Keratinocyte (primary cell): ENCODE measurements around the gene ADIG. TPM values are rescaled to one million over a fixed set of nuclear protein-coding genes. Genes with fewer than 3 reads are reported as not detected.

Experiments
- DNase-seq: peaks from one replicate; pipeline ENCODE4 v3.0.0-alpha.2; 2011; ENCODE audit warnings: low read depth, missing footprints, low spot score
- FAIRE-seq: peaks from 2 replicates; lab custom pipeline; 2011; peaks lifted over from hg19 to GRCh38; lab: Jason Lieb, UNC
- H2AFZ ChIP-seq: 2 replicates; pipeline ENCODE4 v1.6.0; 2012; ENCODE audit warnings: low read length, control low read depth, inconsistent platforms; ENCODE audit not compliant: control insufficient read depth
- H3K27ac ChIP-seq: 2 replicates; pipeline ENCODE4 v1.5.1; 2011; ENCODE audit warnings: low read length; ENCODE audit not compliant: control insufficient read depth, insufficient read depth
- H3K27me3 ChIP-seq: 3 replicates; pipeline ENCODE4 v1.6.0; 2011; ENCODE audit warnings: low read length; ENCODE audit not compliant: control insufficient read depth, insufficient read depth; ENCODE audit errors: extremely low read depth
- H3K36me3 ChIP-seq, 2 experiments: 2 replicates in 1 of 2; 3 replicates in 1 of 2; pipeline ENCODE4 v1.5.1; 2011; ENCODE audit warnings: low read length in 2 of 2, mild to moderate bottlenecking in 1 of 2; ENCODE audit not compliant: control insufficient read depth in 2 of 2, insufficient read depth in 2 of 2; ENCODE audit errors: extremely low read depth in 1 of 2
- H3K4me1 ChIP-seq: 3 replicates; pipeline ENCODE4 v1.5.1; 2011; ENCODE audit warnings: low read length; ENCODE audit not compliant: control insufficient read depth, insufficient read depth; ENCODE audit errors: extremely low read depth
- H3K4me2 ChIP-seq: 3 replicates; pipeline ENCODE4 v1.6.0; 2011; ENCODE audit warnings: low read depth, low read length; ENCODE audit not compliant: control insufficient read depth, insufficient read depth; ENCODE audit errors: extremely low read depth
- H3K4me3 ChIP-seq, 3 experiments: fragments of 200-600 bp in 1 of 3; sonication (generic) in 1 of 3; 2 replicates in 2 of 3; 3 replicates in 1 of 3; pipeline ENCODE4 v1.5.1; 2011 to 2016; ENCODE audit warnings: low read length in 3 of 3, mild to moderate bottlenecking in 3 of 3, control low read depth in 2 of 3, inconsistent platforms in 1 of 3, low read depth in 1 of 3, mixed read lengths in 1 of 3, mixed run types in 1 of 3, moderate library complexity in 1 of 3; ENCODE audit not compliant: control insufficient read depth in 2 of 3, insufficient read depth in 2 of 3; ENCODE audit errors: extremely low read depth in 1 of 3
- H3K79me2 ChIP-seq: 2 replicates; pipeline ENCODE4 v1.6.0; 2012; ENCODE audit warnings: low read length; ENCODE audit not compliant: control insufficient read depth, insufficient read depth
- H3K9ac ChIP-seq: 3 replicates; pipeline ENCODE4 v1.6.0; 2011; ENCODE audit warnings: low read length; ENCODE audit not compliant: control insufficient read depth, insufficient read depth; ENCODE audit errors: extremely low read depth
- H3K9me1 ChIP-seq: 3 replicates; pipeline ENCODE4 v1.6.0; 2011; ENCODE audit warnings: low read length; ENCODE audit not compliant: control insufficient read depth, insufficient read depth; ENCODE audit errors: extremely low read depth
- H3K9me3 ChIP-seq: 2 replicates; pipeline ENCODE4 v1.5.1; 2012; ENCODE audit warnings: low read depth, low read length; ENCODE audit not compliant: control insufficient read depth
- H4K20me1 ChIP-seq: 3 replicates; pipeline ENCODE4 v1.6.0; 2011; ENCODE audit warnings: low read length; ENCODE audit not compliant: control insufficient read depth, insufficient read depth; ENCODE audit errors: extremely low read depth
- EZH2 ChIP-seq: IDR thresholded peaks from one replicate; pipeline ENCODE4 v1.6.1; 2012; ENCODE audit warnings: inconsistent platforms, mild to moderate bottlenecking, low read length, moderate library complexity
- dilution Hi-C: fragments of 300-500 bp; cut with MboI; formaldehyde crosslinking; loops from one replicate; pipeline ENCODE4 v1.7.0; 2020; ENCODE audit warnings: low sequenced_read_pairs; ENCODE audit not compliant: extremely low pct_ligation_motif_present
- polyA plus RNA-seq, 5 experiments: library from polyadenylated mRNA; depleted of rRNA in 3 of 5; stranded (reverse) in 3 of 5; stranded (forward) in 1 of 5; unstranded in 1 of 5; fragments of >200 nt; gene quantifications; 1 replicate in 1 of 5; 2 replicates in 3 of 5; 3 replicates in 1 of 5; pipeline versions ENCODE4 v1.2.1 to v1.2.3, GENCODE V29; 2011 to 2012; ENCODE audit warnings: missing spikeins in 2 of 5, low read depth in 1 of 5, low replicate concordance in 1 of 5
- TF ChIP-seq, protein P1 (sequence below), 3 experiments: IDR thresholded peaks in 1 of 3; conservative IDR thresholded peaks in 1 of 3; optimal IDR thresholded peaks in 1 of 3; 2 replicates in 2 of 3; 3 replicates in 1 of 3; pipeline versions ENCODE3 to v1.5.1; 2011; ENCODE audit warnings: low read length in 3 of 3, mild to moderate bottlenecking in 3 of 3, moderate library complexity in 2 of 3, control low read depth in 1 of 3, inconsistent platforms in 1 of 3; ENCODE audit not compliant: insufficient read depth in 2 of 3; ENCODE audit errors: extremely low read depth in 1 of 3

The ADIG gene
- polyA plus RNA-seq, 1 donor (not counting 4 experiments of a cell fraction or from before 2014, with no cell fraction given): not detected

DNA sequence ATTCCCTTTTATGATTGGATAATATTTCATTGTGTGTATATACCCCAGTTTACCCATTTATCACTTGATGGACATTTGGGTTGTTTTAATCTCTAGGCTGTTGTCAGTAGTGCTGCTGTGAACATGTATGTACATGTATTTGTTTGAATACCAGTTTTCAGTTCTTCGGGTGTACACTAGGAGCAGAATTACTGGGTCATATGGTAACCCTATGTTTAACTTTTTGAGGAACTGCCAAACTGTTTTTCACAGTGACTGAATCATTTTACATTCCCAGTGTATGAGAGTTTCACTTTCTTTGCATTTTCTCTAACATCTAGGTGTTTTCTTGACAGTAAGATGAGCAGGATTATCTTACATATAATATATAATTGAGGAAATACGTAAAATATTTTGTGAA, 44.7 kb upstream of the ADIG start:
- Histone ChIP-seq H3K79me2 (no peaks in the 10 kb centered on the region), H4K20me1 (no peaks in the 10 kb centered on the region), H2AFZ (no peak overlapping the region), H3K9me3 (no peaks in the 10 kb centered on the region), H3K4me3 (no peak overlapping the region), H3K4me1 (peaks cover 20% of the 10 kb centered on the region), H3K27ac (peak overlapping the region; percentile 0), H3K4me2 (no peak overlapping the region), H3K36me3 (peaks cover 15 to 24% of the 10 kb centered on the region in 2 experiments), H3K9ac (no peak overlapping the region), H3K9me1 (peaks cover 2% of the 10 kb centered on the region), H3K27me3 (no peaks in the 10 kb centered on the region)
- DNase-seq: peak; percentile 35
- FAIRE-seq: peak; percentile 39
- TF ChIP-seq EZH2: no peak
- TF ChIP-seq, protein P1, sequence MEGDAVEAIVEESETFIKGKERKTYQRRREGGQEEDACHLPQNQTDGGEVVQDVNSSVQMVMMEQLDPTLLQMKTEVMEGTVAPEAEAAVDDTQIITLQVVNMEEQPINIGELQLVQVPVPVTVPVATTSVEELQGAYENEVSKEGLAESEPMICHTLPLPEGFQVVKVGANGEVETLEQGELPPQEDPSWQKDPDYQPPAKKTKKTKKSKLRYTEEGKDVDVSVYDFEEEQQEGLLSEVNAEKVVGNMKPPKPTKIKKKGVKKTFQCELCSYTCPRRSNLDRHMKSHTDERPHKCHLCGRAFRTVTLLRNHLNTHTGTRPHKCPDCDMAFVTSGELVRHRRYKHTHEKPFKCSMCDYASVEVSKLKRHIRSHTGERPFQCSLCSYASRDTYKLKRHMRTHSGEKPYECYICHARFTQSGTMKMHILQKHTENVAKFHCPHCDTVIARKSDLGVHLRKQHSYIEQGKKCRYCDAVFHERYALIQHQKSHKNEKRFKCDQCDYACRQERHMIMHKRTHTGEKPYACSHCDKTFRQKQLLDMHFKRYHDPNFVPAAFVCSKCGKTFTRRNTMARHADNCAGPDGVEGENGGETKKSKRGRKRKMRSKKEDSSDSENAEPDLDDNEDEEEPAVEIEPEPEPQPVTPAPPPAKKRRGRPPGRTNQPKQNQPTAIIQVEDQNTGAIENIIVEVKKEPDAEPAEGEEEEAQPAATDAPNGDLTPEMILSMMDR (optimal IDR thresholded peaks at IDR 0.05 in 1 of 3, IDR thresholded peaks at IDR 0.05 in 1 of 3, conservative IDR thresholded peaks at IDR 0.05 in 1 of 3; ENCODE audit: extremely low read depth in 1 of 3, insufficient read depth in 2 of 3, low read length in 3 of 3): peak in 2 of 3 experiments; percentile 14 to 20
- dilution Hi-C loops: no loop called here

DNA sequence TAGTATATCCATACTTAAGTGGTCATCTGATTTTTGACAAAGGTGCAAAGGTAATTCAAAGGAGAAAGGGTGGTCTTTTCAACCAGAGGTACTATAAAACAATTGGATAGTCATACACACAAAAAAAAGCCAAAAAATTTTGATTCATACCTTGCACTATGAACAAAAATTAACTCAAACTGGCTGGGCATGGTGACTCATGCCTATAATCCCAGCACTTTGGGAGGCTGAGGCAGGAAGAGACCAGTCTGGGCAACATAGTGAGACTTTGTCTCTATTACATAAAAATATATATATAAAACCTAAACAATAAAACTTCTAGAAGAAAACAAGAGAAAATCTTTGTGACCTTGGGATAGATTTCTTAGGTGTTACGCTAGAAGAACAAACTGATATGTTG, 43.8 kb upstream of the ADIG start:
- Histone ChIP-seq H2AFZ (no peak overlapping the region), H3K27ac (peak overlapping the region; percentile 0), H4K20me1 (no peaks in the 10 kb centered on the region), H3K79me2 (no peaks in the 10 kb centered on the region), H3K4me2 (peak overlapping the region; percentile 3), H3K4me1 (peaks cover 20% of the 10 kb centered on the region), H3K9me1 (peaks cover 2% of the 10 kb centered on the region), H3K4me3 (no peak overlapping the region), H3K27me3 (no peaks in the 10 kb centered on the region), H3K9me3 (no peaks in the 10 kb centered on the region), H3K36me3 (peaks cover 15 to 31% of the 10 kb centered on the region in 2 experiments), H3K9ac (no peak overlapping the region)
- dilution Hi-C loops: no loop called here
- no peak for FAIRE-seq
- TF ChIP-seq, protein P1 (optimal IDR thresholded peaks at IDR 0.05 in 1 of 3, IDR thresholded peaks at IDR 0.05 in 1 of 3, conservative IDR thresholded peaks at IDR 0.05 in 1 of 3; ENCODE audit: extremely low read depth in 1 of 3, insufficient read depth in 2 of 3, low read length in 3 of 3): no peak
- no peak for TF ChIP-seq EZH2
- DNase-seq: no peak
